Smooth muscle cell (in vitro differentiated cells): Measurements from ENCODE around the gene KCNG2. TPM values are rescaled to one million over a fixed set of nuclear protein-coding genes. Genes with fewer than 3 reads are reported as not detected.

Source experiments
- DNase-seq: peaks from one replicate; lab custom pipeline; 2025; ENCODE audit not compliant: unreplicated experiment; lab: John Stamatoyannopoulos, UW
- H2AFZ ChIP-seq: fragments of 200-600 bp; sonication (generic); 2 replicates; pipeline ENCODE4 v1.6.0; 2016; ENCODE audit warnings: antibody characterized with exemption, low read depth, mild to moderate bottlenecking
- H3F3A ChIP-seq: fragments of 200-600 bp; sonication (generic); 2 replicates; pipeline ENCODE4 v1.6.0; 2017; ENCODE audit warnings: antibody characterized with exemption, low read depth
- H3K27ac ChIP-seq: fragments of 200-600 bp; sonication (generic); 2 replicates; pipeline ENCODE4 v1.5.1; 2016; ENCODE audit warnings: low read depth, mild to moderate bottlenecking
- H3K27me3 ChIP-seq: fragments of 200-600 bp; sonication (generic); 2 replicates; pipeline ENCODE4 v1.6.1; 2016; ENCODE audit warnings: low read depth, mild to moderate bottlenecking
- H3K36me3 ChIP-seq: fragments of 200-600 bp; sonication (generic); 2 replicates; pipeline ENCODE4 v1.5.1; 2016; ENCODE audit warnings: low read depth
- H3K4me1 ChIP-seq: fragments of 200-600 bp; sonication (generic); 2 replicates; pipeline ENCODE4 v1.5.1; 2016; ENCODE audit warnings: low read depth
- H3K4me2 ChIP-seq: fragments of 200-600 bp; sonication (generic); 2 replicates; pipeline ENCODE4 v1.6.0; 2016; ENCODE audit warnings: mild to moderate bottlenecking
- H3K4me3 ChIP-seq: fragments of 200-600 bp; sonication (generic); 2 replicates; pipeline ENCODE4 v1.5.1; 2016; ENCODE audit warnings: mild to moderate bottlenecking
- H3K79me2 ChIP-seq: fragments of 200-600 bp; sonication (generic); 2 replicates; pipeline ENCODE4 v1.6.0; 2016; ENCODE audit warnings: low read depth, mild to moderate bottlenecking
- H3K9ac ChIP-seq: fragments of 200-600 bp; sonication (generic); 2 replicates; pipeline ENCODE4 v1.6.0; 2016; ENCODE audit warnings: low read depth
- H3K9me3 ChIP-seq: fragments of 200-600 bp; sonication (generic); replicated peaks from 2 replicates; pipeline ENCODE4 v1.5.1; 2016; ENCODE audit warnings: low read depth
- H4K20me1 ChIP-seq: fragments of 200-600 bp; sonication (generic); 2 replicates; pipeline ENCODE4 v1.6.0; 2016; ENCODE audit warnings: low read depth
- CTCF ChIP-seq: fragments of 200-600 bp; sonication (generic); IDR thresholded peaks from 2 replicates; pipeline ENCODE4 v1.5.1; 2017; ENCODE audit warnings: borderline replicate concordance, mild to moderate bottlenecking, antibody characterized with exemption; ENCODE audit not compliant: insufficient read depth, poor library complexity, severe bottlenecking
- WGBS: methylation state at CpG from one replicate; pipeline ENCODE4 v1.1.7; 2016; ENCODE audit warnings: low lambda C conversion rate; 5-methylcytosine and 5-hydroxymethylcytosine counted together
- polyA plus RNA-seq: library from polyadenylated mRNA; unstranded; fragments of >200 nt; fragmentation: Nextera tagmentation; extraction: Ambion mirVana; gene quantifications from 2 replicates; pipeline ENCODE4 v1.2.1, GENCODE V29; 2016
- total RNA-seq: library from RNA; depleted of rRNA; stranded (reverse); fragments of >200 nt; gene quantifications from 2 replicates; pipeline ENCODE4 v1.2.3, GENCODE V29; 2014

Gene KCNG2
- total and polyA plus RNA-seq, 2 experiments from 2014 or later, result 0.17 TPM; not detected in 1

- H4K20me1 ChIP-seq, result no peaks in the 10 kb centered on the region
- H3K27me3 ChIP-seq, result peaks cover 39% of the 10 kb centered on the region
- no peak overlapping the region for H2AFZ ChIP-seq
- H3K4me1 ChIP-seq, result no peaks in the 10 kb centered on the region
- TF ChIP-seq CTCF, result peak; percentile 5
- no peak overlapping the region for H3K9ac ChIP-seq
- H3K27ac ChIP-seq, result no peak overlapping the region
- H3K36me3 ChIP-seq, result no peaks in the 10 kb centered on the region
- no peaks in the 10 kb centered on the region for H3K9me3 ChIP-seq
- WGBS, result 74% methylated on average over 10 of the region's 27 CpGs
- no peak overlapping the region for H3K4me3 ChIP-seq
- no peaks in the 10 kb centered on the region for H3K79me2 ChIP-seq
- H3K4me2 ChIP-seq, result peak overlapping the region; percentile 80
- no peak for DNase-seq
- no peaks in the 10 kb centered on the region for H3F3A ChIP-seq
Measured at GRCh38 chr18:79788734-79789085, 9.0 kb upstream of the KCNG2 start.

GRCh38 chr18:79789091-79789891, 8.4 kb upstream of the KCNG2 start:
- no peaks in the 10 kb centered on the region for H3F3A ChIP-seq
- no peak for TF ChIP-seq CTCF
- no peaks in the 10 kb centered on the region for H3K79me2 ChIP-seq
- H3K4me3 ChIP-seq, result no peak overlapping the region
- no peak for DNase-seq
- H3K9me3 ChIP-seq, result no peaks in the 10 kb centered on the region
- no peak overlapping the region for H3K27ac ChIP-seq
- 94% methylated on average over 47 of the region's 54 CpGs for WGBS
- H4K20me1 ChIP-seq, result no peaks in the 10 kb centered on the region
- no peaks in the 10 kb centered on the region for H3K36me3 ChIP-seq
- peaks cover 39% of the 10 kb centered on the region for H3K27me3 ChIP-seq
- H3K9ac ChIP-seq, result no peak overlapping the region
- H2AFZ ChIP-seq, result no peak overlapping the region
- no peaks in the 10 kb centered on the region for H3K4me1 ChIP-seq
- no peak overlapping the region for H3K4me2 ChIP-seq

- Histone ChIP-seq H3F3A (no peaks in the 10 kb centered on the region), H3K79me2 (no peaks in the 10 kb centered on the region), H3K36me3 (no peaks in the 10 kb centered on the region), H3K4me3 (no peak overlapping the region), H3K4me1 (no peaks in the 10 kb centered on the region), H3K4me2 (no peak overlapping the region), H3K9me3 (no peaks in the 10 kb centered on the region), H4K20me1 (no peaks in the 10 kb centered on the region), H3K27me3 (peaks cover 38% of the 10 kb centered on the region), H2AFZ (no peak overlapping the region), H3K9ac (no peak overlapping the region), H3K27ac (no peak overlapping the region)
- DNase-seq, result no peak
- 89% methylated on average over 45 of the region's 46 CpGs for WGBS
- TF ChIP-seq CTCF, result no peak
Measured at GRCh38 chr18:79789901-79790890, 7.5 kb upstream of the KCNG2 start.
